SK-N-SH (cell line): ENCODE measurements around the gene EEFSEC. TPM values are rescaled to one million over a fixed set of nuclear protein-coding genes. Genes with fewer than 3 reads are reported as not detected.

Experiments used
- CTCF ChIA-PET: fragments of 300-600, 350-600 bp; formaldehyde crosslinking; extraction: SDS; loops from one replicate; lab custom pipeline; 2021; lab: Yijun Ruan, JAX
- POLR2A ChIA-PET: fragments of 350-600 bp; sonication (Branson Sonifier 250); formaldehyde crosslinking; extraction: SDS; loops from one replicate; lab custom pipeline; 2020; ENCODE audit warnings: antibody characterized with exemption, inconsistent platforms; lab: Yijun Ruan, JAX
- DNase-seq: peaks from one replicate; pipeline ENCODE4 v3.0.0; 2012
- H2AFZ ChIP-seq: fragments of 200-600 bp; sonication (generic); 2 replicates; pipeline ENCODE4 v1.8.1; 2016; ENCODE audit warnings: antibody characterized with exemption, mild to moderate bottlenecking, low read depth
- H3F3A ChIP-seq: fragments of 200-600 bp; sonication (generic); replicated peaks from 2 replicates; pipeline ENCODE3; 2016; ENCODE audit warnings: antibody characterized with exemption, mild to moderate bottlenecking; ENCODE audit not compliant: insufficient read depth
- H3K27ac ChIP-seq, 2 experiments: fragments of 200-500 bp in 1 of 2; fragments of 200-600 bp in 1 of 2; sonication (Bioruptor generic) in 1 of 2; sonication (generic), shearing (Covaris generic) in 1 of 2; 2 replicates each; pipeline versions ENCODE4 v1.5.1 to v1.6.1; 2014 to 2016; ENCODE audit warnings: low read depth in 2 of 2, inconsistent platforms in 1 of 2, low read length in 1 of 2, mild to moderate bottlenecking in 1 of 2, mixed read lengths in 1 of 2
- H3K27me3 ChIP-seq: fragments of 200-600 bp; sonication (generic), shearing (Covaris generic); 2 replicates; pipeline ENCODE4 v1.6.1; 2016; ENCODE audit warnings: mixed run types; ENCODE audit not compliant: insufficient read depth
- H3K36me3 ChIP-seq, 2 experiments: fragments of 200-500 bp in 1 of 2; fragments of 200-600 bp in 1 of 2; sonication (Bioruptor generic) in 1 of 2; sonication (generic) in 1 of 2; replicated peaks in 1 of 2; 2 replicates each; pipeline versions ENCODE3 to v1.5.1; 2014 to 2016; ENCODE audit warnings: low read length in 1 of 2, mild to moderate bottlenecking in 1 of 2; ENCODE audit not compliant: insufficient read depth in 2 of 2, control insufficient read depth in 1 of 2
- H3K4me1 ChIP-seq, 2 experiments: fragments of 200-500 bp in 1 of 2; fragments of 200-600 bp in 1 of 2; sonication (Bioruptor generic) in 1 of 2; sonication (generic), shearing (Covaris generic) in 1 of 2; 2 replicates each; pipeline versions ENCODE4 v1.5.1 to v1.6.1; 2014 to 2016; ENCODE audit warnings: low read depth in 1 of 2, low read length in 1 of 2, mixed run types in 1 of 2; ENCODE audit not compliant: insufficient read depth in 2 of 2, control insufficient read depth in 1 of 2
- H3K4me2 ChIP-seq: fragments of 200-600 bp; sonication (generic), shearing (Covaris generic); 2 replicates; pipeline ENCODE4 v1.6.1; 2017; ENCODE audit warnings: mixed run types
- H3K4me3 ChIP-seq, 2 experiments: fragments of 200-500 bp in 1 of 2; fragments of 200-600 bp in 1 of 2; sonication (Bioruptor generic) in 1 of 2; sonication (generic), shearing (Covaris generic) in 1 of 2; 2 replicates each; pipeline versions ENCODE4 v1.5.1 to v1.8.1; 2014 to 2016; ENCODE audit warnings: low read depth in 2 of 2, inconsistent platforms in 1 of 2, low read length in 1 of 2, mild to moderate bottlenecking in 1 of 2, mixed read lengths in 1 of 2, moderate library complexity in 1 of 2
- H3K79me2 ChIP-seq: fragments of 200-600 bp; sonication (generic); 2 replicates; pipeline ENCODE4 v1.8.1; 2017; ENCODE audit warnings: mild to moderate bottlenecking; ENCODE audit not compliant: insufficient read depth
- H3K9ac ChIP-seq: fragments of 200-600 bp; sonication (generic); 2 replicates; pipeline ENCODE4 v1.6.1; 2017; ENCODE audit warnings: mixed run types
- H3K9me2 ChIP-seq: fragments of 200-600 bp; sonication (generic); 2 replicates; pipeline ENCODE4 v1.6.1; 2017; ENCODE audit warnings: mixed run types
- H3K9me3 ChIP-seq: fragments of 200-600 bp; sonication (generic); 2 replicates; pipeline ENCODE4 v1.6.1; 2017; ENCODE audit warnings: mixed run types, mild to moderate bottlenecking, moderate library complexity
- H4K20me1 ChIP-seq: fragments of 200-600 bp; sonication (generic); 2 replicates; pipeline ENCODE4 v1.6.1; 2017; ENCODE audit warnings: mild to moderate bottlenecking, mixed run types; ENCODE audit not compliant: insufficient read depth
- CHD2 ChIP-seq: fragments of 150-350 bp; IDR thresholded peaks from 2 replicates; pipeline ENCODE4 v1.6.1; 2018; ENCODE audit warnings: low read length; ENCODE audit not compliant: partially characterized antibody
- ELF1 ChIP-seq: IDR thresholded peaks from 2 replicates; pipeline ENCODE4 v1.4.0; 2012
- EZH2phosphoT487 ChIP-seq: fragments of 200-600 bp; sonication (generic); IDR thresholded peaks from 2 replicates; pipeline ENCODE4 v1.6.1; 2017; ENCODE audit warnings: low read depth, mixed run types, mild to moderate bottlenecking, antibody characterized with exemption, moderate library complexity, borderline replicate concordance
- FOXJ3 ChIP-seq: sonication (generic); formaldehyde crosslinking; IDR thresholded peaks from 2 replicates; pipeline ENCODE4 v1.5.1; 2020; ENCODE audit warnings: mild to moderate bottlenecking, missing genetic modification reagents
- MAX ChIP-seq: IDR thresholded peaks from 2 replicates; pipeline ENCODE4 v1.4.0; 2012; ENCODE audit warnings: low read depth
- MEF2A ChIP-seq: IDR thresholded peaks from 2 replicates; pipeline ENCODE4 v1.4.0; 2012; ENCODE audit warnings: low read depth, borderline replicate concordance
- MXI1 ChIP-seq: IDR thresholded peaks from 2 replicates; pipeline ENCODE4 v1.6.1; 2012; ENCODE audit warnings: mild to moderate bottlenecking, low read depth, low read length, improper control_type of control experiment
- PBX3 ChIP-seq: IDR thresholded peaks from 2 replicates; pipeline ENCODE4; 2012
- POLR2AphosphoS5 ChIP-seq: IDR thresholded peaks from 2 replicates; pipeline ENCODE4 v1.6.1; 2012; ENCODE audit warnings: low read depth, low read length
- RXRA ChIP-seq: IDR thresholded peaks from 2 replicates; pipeline ENCODE4 v1.4.0; 2012; ENCODE audit warnings: low read depth, mild to moderate bottlenecking, borderline replicate concordance
- SMC3 ChIP-seq: IDR thresholded peaks from 2 replicates; pipeline ENCODE4 v1.6.1; 2012; ENCODE audit warnings: low read depth, low read length, improper control_type of control experiment
- TAF1 ChIP-seq: IDR thresholded peaks from 2 replicates; pipeline ENCODE4 v1.6.1; 2012; ENCODE audit warnings: low read depth, mild to moderate bottlenecking, low read length, moderate library complexity, borderline replicate concordance
- TCF12 ChIP-seq: IDR thresholded peaks from 2 replicates; pipeline ENCODE4 v1.4.0; 2012
- TEAD4 ChIP-seq: IDR thresholded peaks from 2 replicates; pipeline ENCODE4 v1.4.0; 2012; ENCODE audit warnings: mild to moderate bottlenecking, borderline replicate concordance; ENCODE audit not compliant: insufficient read depth
- USF1 ChIP-seq: IDR thresholded peaks from 2 replicates; pipeline ENCODE4 v1.4.0; 2012; ENCODE audit warnings: low read depth, borderline replicate concordance
- WGBS: methylation state at CpG from one replicate; pipeline ENCODE4 v1.1.6; 2017; ENCODE audit warnings: low lambda C conversion rate; 5-methylcytosine and 5-hydroxymethylcytosine counted together
- polyA plus RNA-seq, 3 experiments: library from polyadenylated mRNA; depleted of rRNA; stranded (reverse); fragments of >200 nt; gene quantifications; 2 replicates each; pipeline ENCODE4 v1.2.3, GENCODE V29; 2012
- TF ChIP-seq, protein P1 (sequence below): IDR thresholded peaks from 2 replicates; pipeline ENCODE4 v1.6.1; 2012; ENCODE audit warnings: mild to moderate bottlenecking, low read depth, low read length, moderate library complexity
- TF ChIP-seq, protein P2 (sequence below): fragments of 150-350 bp; IDR thresholded peaks from 2 replicates; pipeline ENCODE4 v1.6.1; 2017; ENCODE audit warnings: antibody characterized with exemption, low read length, low read depth, borderline replicate concordance
- TF ChIP-seq, protein P3 (sequence below): fragments of 150-350 bp; IDR thresholded peaks from 2 replicates; pipeline ENCODE4 v1.6.1; 2016; ENCODE audit warnings: mild to moderate bottlenecking, low read depth, low read length

EEFSEC gene
- polyA plus RNA-seq, 1 of the 3 experiments (the other 2 are of a cell fraction): 12.4 TPM

GRCh38 chr3:128276577-128277183 lies 123.4 kb downstream of the EEFSEC start:
- H3K4me1 ChIP-seq: peaks cover 41 to 98% of the 10 kb centered on the region in 2 experiments
- no peak for DNase-seq
- no peaks in the 10 kb centered on the region for H3K79me2 ChIP-seq
- no peaks in the 10 kb centered on the region for H4K20me1 ChIP-seq
- H2AFZ ChIP-seq: no peak overlapping the region
- CTCF ChIA-PET: interaction anchor here (0.6 to 1.7 kb wide), 4 partner anchors 22 to 132 kb away, joined by 3 to 6 read pairs (median 4); no protein-coding TSS in a partner anchor
- no peaks in the 10 kb centered on the region for H3K9me2 ChIP-seq
- TF ChIP-seq SMC3: no peak
- no peak for TF ChIP-seq MAX
- no peak for TF ChIP-seq TAF1
- TF ChIP-seq RXRA: no peak
- TF ChIP-seq, protein P1, sequence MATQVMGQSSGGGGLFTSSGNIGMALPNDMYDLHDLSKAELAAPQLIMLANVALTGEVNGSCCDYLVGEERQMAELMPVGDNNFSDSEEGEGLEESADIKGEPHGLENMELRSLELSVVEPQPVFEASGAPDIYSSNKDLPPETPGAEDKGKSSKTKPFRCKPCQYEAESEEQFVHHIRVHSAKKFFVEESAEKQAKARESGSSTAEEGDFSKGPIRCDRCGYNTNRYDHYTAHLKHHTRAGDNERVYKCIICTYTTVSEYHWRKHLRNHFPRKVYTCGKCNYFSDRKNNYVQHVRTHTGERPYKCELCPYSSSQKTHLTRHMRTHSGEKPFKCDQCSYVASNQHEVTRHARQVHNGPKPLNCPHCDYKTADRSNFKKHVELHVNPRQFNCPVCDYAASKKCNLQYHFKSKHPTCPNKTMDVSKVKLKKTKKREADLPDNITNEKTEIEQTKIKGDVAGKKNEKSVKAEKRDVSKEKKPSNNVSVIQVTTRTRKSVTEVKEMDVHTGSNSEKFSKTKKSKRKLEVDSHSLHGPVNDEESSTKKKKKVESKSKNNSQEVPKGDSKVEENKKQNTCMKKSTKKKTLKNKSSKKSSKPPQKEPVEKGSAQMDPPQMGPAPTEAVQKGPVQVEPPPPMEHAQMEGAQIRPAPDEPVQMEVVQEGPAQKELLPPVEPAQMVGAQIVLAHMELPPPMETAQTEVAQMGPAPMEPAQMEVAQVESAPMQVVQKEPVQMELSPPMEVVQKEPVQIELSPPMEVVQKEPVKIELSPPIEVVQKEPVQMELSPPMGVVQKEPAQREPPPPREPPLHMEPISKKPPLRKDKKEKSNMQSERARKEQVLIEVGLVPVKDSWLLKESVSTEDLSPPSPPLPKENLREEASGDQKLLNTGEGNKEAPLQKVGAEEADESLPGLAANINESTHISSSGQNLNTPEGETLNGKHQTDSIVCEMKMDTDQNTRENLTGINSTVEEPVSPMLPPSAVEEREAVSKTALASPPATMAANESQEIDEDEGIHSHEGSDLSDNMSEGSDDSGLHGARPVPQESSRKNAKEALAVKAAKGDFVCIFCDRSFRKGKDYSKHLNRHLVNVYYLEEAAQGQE: no peak
- no peak for TF ChIP-seq CHD2
- TF ChIP-seq POLR2AphosphoS5: no peak
- TF ChIP-seq PBX3: no peak
- TF ChIP-seq MEF2A: no peak
- TF ChIP-seq, protein P2, sequence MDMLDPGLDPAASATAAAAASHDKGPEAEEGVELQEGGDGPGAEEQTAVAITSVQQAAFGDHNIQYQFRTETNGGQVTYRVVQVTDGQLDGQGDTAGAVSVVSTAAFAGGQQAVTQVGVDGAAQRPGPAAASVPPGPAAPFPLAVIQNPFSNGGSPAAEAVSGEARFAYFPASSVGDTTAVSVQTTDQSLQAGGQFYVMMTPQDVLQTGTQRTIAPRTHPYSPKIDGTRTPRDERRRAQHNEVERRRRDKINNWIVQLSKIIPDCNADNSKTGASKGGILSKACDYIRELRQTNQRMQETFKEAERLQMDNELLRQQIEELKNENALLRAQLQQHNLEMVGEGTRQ: no peak
- no peak for TF ChIP-seq EZH2phosphoT487
- TF ChIP-seq TCF12: no peak
- TF ChIP-seq MXI1: no peak
- no peak for TF ChIP-seq ELF1
- TF ChIP-seq, protein P3, sequence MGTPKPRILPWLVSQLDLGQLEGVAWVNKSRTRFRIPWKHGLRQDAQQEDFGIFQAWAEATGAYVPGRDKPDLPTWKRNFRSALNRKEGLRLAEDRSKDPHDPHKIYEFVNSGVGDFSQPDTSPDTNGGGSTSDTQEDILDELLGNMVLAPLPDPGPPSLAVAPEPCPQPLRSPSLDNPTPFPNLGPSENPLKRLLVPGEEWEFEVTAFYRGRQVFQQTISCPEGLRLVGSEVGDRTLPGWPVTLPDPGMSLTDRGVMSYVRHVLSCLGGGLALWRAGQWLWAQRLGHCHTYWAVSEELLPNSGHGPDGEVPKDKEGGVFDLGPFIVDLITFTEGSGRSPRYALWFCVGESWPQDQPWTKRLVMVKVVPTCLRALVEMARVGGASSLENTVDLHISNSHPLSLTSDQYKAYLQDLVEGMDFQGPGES: no peak
- no peak for TF ChIP-seq TEAD4
- TF ChIP-seq FOXJ3 (CRISPR knock-in tag): no peak
- TF ChIP-seq USF1: no peak
- peaks cover 8% of the 10 kb centered on the region for H3F3A ChIP-seq
- no peaks in the 10 kb centered on the region for H3K27me3 ChIP-seq
- POLR2A ChIA-PET: no interaction called here
- WGBS: 88% methylated on average over 4 of the region's 5 CpGs
- H3K27ac ChIP-seq: peak overlapping the region in 1 of 2 experiments; percentile 100; a peak in 2 of 4 replicates
- no peak overlapping the region for H3K4me3 ChIP-seq
- H3K36me3 ChIP-seq: no peaks in the 10 kb centered on the region
- no peaks in the 10 kb centered on the region for H3K9me3 ChIP-seq
- H3K4me2 ChIP-seq: no peak overlapping the region
- no peak overlapping the region for H3K9ac ChIP-seq
